ENCODE results near the gene CHTF18.

CHTF18 gene

DNA sequence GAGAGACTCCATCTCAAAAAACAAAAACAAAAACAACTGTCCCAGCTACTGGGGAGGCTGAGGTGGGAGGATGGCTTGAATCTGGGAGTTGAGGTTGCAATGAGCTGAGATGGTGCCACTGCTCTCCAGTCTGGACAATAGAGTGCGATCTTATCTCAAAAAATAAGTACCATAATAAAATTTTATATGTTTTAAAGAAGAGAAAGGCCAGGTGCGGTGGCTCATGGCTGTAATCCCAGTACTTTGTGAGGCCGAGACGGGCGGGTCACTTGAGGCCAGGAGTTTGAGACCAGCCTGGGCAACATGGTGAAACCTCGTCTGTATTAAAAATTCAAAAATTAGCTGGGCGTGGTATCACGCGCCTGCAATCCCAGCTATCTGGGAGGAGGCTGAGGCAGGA is 11.6 kb upstream of the CHTF18 start:
- no peak for DNase-seq

DNA sequence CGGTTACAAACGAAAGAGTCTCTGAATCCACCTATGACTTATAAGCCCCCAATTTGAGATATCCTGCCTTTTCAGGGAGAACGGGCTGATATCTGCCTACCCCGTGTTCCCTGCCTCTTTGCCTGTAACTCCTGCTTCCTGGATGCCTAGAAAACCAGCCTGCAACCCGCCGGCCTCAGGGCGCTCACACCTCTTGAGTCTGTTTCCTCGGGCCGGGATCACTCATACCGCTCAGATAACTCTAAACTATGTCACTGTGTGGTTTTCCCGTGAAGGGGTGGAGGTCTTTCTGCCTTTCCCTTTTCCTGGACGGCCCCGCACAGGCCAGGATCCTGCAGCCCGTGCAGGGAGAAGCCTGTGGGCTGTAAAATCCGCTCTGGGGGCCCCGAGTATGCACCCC is 10.6 kb upstream of the CHTF18 start:
- no peak for DNase-seq

DNA sequence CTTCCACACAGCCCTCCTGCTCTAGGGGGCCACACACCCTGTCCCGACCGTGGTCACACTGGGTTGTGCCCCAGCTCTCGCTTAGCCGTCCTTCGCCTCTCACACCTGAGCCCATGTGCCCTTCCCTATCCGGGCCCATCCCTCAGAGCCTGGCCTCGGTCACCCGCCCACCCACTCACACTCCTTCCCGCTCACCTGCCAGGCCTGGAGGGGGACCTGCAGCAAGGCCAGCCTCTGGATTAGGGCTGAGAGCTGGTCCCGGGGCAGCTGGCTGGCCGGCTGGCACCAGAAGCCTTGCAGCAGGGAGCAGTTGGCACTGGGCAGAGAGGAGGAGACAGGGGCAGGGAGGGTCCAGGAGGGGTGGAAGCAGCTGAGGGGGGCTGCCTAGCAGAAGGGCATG is 10.0 kb upstream of the CHTF18 start:
- DNase-seq = no peak

DNA sequence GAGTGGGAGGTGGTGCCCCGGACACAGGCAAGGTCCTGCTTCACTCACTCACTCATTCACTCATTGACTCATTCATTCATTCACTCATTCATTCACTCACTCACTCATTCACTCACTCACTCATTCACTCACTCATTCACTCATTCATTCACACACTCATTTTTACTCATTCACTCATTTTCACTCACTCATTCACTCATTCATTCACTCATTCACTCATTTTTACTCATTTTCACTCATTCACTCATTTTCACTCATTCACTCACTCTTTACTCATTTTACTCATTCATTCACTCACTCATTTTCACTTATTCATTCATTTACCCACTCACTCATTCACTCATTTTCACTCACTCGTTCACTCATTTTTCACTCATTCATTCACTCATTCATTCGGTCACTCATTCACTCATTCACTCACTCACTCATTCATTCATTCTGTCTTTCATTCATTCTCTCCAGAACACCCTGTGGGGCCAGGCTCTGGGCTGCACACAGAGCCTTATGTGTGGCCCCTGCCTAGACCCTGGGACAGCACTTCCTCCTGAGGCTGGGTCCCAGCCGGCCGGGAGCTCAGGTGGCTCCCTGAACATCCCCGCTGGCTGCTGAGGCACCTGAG is 9.4 kb upstream of the CHTF18 start:
- DNase-seq = no peak

DNA sequence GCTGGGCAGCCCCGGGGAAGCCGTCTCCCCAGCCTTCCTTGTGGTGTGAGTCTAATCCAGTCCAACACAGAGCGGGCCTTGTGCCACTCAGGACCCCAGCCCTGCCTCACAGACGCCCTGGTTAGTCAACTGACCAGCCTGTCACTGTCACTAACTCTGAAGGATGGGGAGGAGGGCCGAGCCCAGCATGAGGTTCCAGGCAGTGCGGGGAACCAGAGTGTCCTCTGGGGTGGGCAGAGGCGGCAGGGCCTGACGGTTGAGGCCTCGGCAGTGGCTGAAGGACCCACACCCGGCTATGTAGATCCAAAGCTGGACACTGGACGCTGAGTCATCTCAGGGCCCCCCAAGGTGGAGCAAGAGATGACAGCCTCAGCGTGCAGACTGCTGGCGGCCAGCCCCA is 8.9 kb upstream of the CHTF18 start:
- DNase-seq = no peak

DNA sequence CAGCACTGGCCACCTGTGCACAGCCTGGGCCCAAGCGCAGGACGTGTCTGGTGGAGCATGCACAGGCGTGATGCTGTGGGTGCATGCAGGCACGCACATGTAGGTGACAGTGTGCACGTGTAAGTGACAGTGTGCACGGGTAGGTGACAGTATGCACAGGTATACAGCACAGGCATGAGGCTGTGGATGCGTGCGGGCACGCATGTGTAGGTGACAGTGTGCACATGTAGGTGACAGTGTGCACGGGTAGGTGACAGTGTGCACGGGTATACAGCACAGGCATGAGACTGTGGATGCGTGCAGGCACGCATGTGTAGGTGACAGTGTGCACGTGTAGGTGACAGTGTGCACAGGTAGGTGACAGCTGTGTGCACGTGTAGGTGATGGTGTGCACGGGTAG is 8.1 kb upstream of the CHTF18 start:
- no peak for DNase-seq

DNA sequence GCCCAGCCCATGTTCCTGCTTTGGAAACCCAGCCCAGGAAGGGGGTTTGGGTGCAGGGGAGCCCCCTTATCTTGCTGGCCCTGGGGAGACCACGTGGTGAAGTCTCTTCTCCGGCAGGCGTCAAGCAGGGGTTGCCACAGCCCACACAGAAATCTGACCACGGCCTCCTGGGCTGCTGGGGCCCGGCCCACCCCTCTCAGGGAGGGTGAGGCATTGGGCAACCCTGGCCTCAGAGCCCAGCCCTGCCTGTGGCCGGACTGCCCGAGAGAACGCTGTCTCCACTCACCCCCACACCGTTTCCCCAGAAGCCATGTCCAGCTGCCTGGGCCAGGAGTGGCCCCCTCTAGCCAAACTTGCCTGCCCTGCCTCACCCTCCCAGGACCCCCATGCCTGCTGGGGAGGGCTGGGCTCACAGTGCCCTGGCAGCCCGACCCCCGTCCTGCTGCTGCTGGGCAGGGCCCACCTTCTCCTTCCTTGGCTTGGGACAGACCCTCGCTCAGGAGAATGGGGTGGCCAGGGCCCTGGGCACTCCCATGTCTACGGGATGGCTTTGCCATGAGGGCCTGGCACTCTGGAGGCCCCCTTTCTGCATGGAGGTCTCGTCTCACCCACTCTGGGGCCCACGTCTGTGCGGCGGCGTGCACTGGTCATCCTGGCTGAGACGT is 6.9 kb upstream of the CHTF18 start:
- no peak for DNase-seq

DNA sequence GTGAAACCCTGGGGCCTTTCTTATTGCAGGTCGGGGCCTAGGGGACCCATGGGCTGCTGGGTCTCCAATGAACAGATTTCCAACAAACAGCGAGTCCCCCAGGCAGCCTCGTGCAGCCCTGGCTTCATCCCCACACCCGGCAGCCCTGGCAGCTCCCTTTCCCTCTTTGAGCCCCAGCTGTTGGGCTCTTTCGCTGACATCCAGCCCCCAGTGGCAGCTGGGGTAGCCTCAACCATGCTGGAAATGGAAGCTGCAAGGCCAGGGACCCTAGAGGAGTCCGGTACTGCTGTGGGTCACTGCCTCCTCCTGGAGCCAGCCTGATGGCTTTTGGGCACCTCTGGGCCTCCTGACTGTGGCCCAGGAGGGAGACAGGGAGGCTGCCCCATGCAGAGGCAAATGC is 6.2 kb upstream of the CHTF18 start:
- DNase-seq = no peak

DNA sequence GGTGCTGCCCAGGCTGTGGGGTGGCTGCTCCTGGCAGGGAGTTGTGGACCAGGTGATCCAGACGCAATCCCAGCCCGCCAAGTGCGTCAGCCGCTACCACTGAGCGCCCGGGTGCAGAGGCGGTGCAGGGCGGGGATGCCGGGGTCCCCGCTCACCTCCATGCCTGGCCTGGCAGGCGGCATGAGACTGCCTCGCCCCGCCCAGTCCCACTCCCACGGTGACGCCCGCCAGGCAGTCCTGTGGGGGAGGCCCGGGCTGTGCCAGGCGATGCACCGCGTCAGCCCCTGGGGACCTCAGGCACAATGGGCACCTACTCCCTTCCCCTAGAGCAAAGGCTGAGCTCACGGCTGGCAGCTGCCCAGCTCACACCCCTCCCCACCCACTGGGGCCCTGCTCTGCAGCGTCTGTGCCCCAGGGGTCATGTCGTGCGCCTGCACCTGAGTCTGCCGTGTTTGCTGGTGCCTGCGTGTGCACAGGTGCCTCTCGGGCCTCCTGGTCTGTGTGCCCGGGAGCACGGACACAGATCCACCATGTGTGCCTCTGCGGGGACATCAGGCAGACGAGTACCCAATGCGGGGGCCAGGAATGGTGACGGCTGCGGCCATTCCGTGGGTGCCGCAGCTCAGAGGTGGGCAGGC is 5.5 kb upstream of the CHTF18 start:
- DNase-seq = no peak

DNA sequence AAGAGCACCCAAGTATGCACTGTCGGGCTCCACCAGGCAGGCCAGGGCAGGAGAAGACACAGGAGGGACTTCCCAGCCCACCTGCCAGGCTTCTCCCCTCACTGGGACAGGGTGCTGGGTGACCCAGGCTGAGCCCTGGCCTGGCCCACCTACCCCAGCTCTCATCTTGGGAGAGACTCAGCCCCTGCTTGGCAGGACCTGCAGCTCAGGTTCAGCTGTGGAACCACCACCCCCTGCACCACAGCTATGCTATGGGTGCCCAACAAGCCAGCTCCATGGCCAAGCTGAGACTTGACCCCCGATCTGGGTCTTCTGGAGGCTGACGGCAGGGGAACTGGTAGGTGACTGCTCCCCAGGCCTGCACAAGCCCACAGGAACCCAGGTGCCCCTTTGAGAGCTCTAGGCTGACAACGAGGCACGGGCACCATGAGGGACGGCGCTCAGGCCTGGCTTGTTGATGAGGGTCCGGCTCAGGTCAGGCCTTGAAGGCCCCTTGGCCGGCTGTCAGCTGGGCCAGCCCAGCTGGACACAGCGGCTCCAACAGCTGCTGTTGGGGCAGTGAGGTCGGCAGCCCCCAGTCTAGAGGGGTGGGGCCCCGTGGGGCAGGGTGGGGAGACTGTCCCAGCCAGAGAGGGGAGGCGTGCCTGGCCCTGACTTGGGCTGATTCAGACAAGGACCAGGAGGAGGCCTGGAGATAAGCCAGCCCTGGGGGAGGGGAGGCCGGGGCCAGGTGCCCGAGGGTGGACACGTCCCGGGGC is 4.8 kb upstream of the CHTF18 start:
- DNase-seq = no peak

DNA sequence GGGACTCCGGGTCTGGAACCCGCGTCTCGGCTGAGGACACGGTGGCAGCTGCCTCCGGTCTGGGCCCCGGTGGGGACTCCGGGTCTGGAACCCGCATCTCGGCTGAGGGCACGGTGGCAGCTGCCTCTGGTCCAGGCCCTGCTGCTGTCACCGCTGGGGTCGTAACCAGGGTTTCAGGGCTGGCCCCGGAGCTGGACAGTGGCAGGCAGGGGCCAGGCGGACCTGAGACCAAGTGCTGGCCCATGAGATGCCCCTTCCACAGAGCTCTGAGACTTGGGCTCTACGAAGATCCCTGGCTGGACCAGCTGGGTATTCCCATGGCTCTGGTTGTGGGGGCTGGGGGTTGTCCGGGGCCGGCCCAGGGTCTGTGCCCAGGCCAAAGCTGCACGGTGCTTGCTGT is 4.0 kb upstream of the CHTF18 start:
- DNase-seq = no peak

DNA sequence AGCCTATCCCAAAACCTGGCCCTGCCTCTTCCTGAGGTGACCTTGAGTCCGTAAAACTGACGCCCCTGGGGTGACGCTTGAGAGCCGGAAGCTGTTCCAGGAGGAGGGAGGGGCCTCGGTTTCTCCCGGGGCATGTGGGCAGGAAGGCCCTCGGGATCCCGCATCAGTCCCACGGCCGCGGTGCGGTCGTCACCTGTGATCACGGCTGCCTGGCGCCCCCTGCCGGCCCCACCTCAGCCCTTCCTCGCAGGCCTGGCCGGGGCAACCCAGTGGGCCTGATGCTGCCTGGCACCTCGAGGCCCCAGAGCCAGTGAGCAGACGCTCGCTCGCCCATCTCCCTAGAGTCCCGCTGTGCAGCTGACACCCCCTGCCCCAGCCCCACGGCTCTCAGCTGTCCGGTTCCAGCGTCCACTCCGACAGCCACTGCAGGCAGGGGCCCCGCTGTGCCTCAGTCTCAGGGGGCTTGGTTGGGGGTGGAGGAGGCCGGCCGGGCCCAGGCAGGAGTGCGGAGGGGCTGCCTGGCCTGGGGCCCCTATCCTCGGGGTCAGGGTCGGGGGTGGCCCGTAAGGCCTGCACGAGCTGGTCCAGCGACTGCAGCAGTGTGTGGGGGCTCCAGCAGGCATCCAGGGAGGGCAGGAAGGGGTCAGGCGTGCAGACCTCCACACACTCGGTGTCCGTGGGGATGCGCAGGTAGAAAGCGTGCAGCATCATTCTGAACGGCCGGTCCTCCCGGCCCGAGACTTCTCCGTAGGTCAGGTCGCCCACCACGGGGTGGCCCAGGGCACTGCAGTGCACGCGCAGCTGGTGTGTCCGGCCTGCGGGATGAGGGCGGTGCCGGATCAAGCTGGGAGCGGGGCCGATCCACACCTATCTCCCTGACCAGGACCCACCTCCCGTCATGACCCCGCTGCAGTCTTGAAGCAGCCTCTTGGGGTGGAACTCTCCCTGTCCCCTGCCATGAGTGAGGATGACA is 2.6 kb upstream of the CHTF18 start:
- DNase-seq = peak; percentile 63

DNA sequence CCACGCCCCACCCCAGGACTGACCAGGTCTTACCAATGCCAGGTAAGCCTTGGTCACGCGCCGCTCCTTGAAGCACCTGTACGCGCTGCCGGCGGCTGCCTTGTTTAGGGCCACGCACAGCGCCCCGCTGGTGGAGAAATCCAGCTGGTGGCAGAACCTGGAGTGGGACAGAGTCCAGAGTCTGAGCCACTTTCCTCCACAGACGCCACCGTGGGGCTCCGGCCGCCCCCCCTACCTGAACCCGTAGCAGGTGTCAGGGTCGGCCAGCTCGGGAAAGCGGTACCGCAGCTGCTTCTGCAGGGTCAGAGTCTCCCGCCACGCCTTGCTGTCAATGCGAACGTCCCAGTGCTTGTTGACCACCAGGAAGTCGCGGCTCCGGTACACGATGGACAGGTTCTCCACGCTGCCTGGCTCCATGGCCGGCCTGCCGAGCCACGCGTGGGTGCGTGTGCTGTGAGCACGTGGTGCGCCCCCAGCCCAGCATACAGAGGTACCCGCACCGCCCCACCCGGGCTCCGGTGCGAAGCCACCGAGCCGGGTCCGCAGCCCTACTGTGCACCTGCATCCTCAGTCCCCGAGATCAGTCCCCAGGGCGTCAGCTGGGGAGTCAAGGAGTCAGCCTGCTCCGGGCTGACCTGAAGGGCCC is 976 bp upstream of the CHTF18 start:
- DNase-seq = no peak

DNA sequence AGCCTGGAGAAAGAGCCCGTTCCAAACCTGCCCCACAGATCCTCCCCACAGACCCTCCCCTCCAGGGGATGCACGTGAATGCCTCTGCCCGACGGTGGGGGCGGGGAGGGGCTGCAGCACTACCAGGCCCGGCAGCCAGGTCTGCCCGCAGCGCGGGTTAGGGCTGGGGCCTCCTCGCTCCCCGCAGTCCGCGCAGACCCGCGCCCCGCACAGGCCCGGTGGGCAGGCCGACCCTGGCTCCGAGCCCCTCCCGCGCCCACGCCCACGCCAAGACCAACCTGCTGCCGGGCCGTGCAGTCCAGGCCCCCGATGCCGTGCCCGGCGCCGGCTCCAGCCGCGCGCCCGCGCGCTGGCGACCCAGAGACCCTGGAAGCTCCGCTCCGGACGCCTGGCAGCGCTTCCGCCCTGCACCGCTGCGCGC is 432 bp upstream of the CHTF18 start, which contains the start of gene RPUSD1:
RPUSD1 (minus strand) TSS at position 404 of the 421 bp plus-strand sequence. CDS start 644 bp downstream, outside the sequence.
- no peak for DNase-seq

DNA sequence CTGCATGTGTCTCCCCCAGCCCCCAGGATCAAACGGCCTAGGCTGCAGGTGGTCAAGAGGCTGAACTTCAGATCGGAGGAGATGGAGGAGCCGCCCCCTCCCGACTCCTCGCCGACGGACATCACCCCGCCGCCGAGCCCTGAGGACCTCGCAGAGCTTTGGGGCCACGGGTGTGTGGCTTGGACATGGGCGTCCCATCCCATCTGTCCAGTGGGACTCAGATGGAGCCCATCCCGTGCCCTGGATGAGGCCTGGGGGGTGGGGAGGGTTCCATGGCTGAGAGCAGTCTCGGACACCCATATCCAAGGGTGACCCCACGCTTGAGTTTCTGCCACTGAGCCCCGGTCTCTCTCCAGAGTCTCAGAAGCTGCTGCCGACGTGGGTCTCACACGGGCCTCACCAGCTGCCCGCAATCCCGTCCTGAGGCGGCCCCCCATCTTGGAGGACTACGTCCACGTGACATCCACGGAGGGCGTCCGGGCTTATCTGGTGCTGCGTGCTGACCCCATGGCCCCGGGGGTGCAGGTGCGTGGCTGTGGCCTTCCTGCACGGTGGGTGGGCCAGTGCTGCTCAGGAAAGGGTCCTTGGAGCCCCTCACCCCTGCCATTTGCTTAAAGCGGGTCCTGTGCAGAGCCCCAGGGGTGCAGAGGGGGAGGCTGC is 901 bp downstream of the CHTF18 start:
- DNase-seq = no peak

DNA sequence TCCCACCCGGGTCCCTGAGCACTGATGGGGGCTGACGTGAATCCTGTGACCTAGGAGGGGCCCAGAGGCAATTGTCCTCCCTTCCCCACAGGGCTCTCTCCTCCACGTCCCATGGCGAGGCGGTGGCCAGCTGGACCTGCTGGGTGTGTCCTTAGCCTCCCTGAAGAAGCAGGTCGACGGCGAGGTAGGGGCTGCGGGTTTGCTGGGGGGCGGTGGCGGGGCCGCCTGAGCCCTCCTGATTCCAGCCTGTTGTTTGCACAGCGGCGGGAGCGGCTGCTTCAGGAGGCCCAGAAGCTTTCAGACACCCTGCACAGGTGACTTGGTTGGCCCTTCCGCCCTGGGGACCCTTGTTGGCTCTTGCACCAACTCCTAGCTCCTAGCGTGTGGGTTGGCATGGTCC is 1.7 kb downstream of the CHTF18 start:
- DNase-seq = no peak

DNA sequence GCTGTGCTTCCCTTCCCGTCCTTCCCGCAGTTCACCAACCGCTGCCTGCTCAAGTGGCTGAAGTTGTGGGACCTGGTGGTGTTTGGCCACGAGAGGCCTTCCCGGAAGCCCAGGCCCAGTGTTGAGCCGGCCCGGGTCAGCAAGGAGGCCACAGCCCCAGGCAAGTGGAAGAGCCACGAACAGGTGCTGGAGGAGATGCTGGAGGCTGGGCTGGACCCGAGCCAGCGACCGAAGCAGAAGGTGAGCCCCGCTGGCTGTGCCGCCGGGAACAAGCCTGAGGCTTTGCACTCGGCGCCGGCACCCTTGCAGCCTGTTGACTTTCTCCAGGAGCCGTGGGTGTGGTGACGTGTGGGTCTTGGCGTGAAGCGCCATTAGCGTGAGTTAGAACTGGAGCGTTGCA is 2.7 kb downstream of the CHTF18 start:
- DNase-seq = no peak

DNA sequence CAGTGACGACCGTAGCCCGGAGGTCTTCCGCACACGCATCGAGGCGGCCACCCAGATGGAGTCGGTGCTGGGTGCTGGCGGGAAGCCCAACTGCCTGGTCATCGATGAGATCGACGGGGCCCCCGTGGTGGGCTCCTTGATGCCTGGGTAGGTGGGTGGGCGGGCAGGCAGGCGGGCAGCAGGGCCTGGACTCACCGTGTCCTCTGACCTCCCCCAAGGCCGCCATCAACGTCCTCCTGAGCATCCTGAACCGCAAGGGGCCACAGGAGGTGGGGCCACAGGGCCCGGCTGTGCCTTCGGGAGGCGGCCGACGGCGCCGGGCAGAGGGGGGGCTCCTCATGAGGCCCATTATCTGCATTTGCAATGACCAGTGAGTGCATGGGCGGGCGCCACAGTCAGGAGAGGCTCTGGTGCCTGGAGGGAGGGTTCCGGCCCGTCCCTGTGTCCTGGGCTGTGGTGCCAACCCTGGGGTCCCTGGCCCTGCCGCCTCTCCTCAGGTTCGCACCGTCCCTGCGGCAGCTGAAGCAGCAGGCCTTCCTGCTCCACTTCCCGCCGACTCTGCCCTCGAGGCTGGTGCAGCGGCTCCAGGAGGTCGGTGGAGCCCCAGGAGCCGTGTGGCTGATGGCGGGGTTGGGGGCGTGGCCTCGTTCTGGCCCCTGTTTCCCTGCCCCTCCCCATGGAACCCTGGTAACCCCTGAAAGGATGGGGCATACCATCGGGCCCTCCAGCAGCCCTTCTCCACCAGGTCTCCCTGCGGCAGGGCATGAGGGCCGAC is 4.0 kb downstream of the CHTF18 start:
- DNase-seq = no peak

DNA sequence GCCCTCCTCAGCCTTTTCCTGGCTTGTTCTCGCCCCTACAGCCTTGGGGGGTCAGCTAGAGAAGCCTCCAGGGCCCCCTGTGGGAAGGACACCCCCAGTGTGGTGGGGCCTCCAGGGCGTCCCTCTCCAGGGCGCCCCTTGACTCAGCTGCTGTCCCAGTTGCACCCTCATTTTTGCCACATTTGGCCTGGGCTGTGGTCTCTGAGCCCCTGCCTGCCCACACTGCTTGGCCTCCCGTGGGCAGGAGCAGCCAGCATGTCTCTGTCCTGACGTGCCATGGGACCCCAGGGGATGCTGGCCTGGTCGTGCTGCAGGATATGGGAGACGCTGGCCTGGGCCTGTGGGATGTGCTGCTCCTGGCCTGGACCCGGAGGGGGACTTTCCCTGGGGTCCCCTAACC is 5.0 kb downstream of the CHTF18 start:
- DNase-seq = no peak

DNA sequence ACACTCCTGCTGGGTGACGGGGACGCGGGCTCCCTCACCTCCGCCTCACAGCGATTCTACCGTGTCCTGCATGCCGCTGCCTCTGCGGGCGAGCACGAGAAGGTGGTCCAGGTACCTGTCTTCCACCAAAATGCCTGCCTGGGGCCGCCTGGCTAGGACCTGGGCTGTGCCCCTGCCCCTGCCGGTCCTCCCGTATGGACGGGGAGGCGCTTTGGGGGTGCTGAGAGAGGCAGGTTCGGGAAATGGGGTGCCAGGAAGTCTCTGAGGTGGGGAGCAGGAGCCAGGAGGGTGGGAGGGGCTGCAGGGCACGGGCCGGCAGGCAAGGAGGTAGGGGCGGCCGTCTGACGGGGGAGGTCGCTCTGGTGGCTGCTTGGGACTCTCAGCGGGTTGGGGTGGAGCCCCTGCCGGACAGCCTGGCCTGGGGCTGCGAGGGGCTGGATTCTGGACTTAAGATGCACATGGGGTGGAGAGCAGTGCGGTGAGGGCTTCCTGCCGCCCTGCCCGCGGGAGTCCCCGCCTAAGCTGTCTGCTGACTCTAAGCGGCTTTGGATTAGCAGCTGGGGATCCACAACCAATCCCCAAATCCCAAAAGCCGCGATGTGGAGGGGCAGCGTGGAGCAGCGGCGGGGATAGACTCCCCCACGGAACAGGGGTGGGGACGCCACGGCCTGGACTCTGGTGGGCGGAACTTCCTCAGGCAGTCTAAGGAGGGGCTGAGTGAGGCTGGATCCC is 5.8 kb downstream of the CHTF18 start:
- DNase-seq = no peak
